ENCODE measurements around the gene STX18.

Gene STX18

DNA sequence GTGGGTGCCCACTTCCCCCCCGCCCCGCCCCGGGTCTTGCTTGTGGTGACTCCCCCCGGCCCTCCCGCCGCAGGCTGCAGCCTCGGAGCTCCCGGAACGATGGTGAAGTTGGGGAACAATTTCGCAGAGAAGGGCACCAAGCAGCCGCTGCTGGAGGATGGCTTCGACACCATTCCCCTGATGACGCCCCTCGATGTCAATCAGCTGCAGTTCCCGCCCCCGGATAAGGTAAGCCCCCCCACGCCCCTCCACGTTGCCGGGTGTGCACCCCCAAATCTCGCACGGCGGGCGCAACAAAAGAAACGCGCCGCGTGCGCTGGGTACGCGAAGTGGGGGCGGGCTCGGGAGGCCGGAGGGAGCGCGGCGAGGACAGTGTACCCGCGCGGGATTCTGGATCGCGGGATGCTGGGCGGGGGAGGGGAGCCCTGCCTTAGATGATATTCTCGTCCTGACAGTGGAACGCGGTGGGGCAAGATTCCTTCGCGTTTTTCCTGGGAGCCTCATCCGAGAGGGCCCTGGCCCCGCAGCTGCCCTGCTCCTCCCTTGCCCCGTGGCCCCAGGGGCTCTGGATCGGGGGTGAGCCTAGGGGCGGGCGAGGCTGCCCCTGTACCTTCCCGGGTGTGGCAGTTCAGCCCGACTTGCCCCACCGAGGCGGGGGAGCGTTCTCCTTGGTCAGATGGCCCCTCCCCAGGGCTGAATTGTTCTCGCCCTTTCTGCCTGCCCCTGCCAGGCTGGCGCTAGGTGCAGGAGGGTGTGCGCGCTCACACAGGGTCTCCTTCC is 154.1 kb downstream of the STX18 start:
- DNase-seq (ENCODE audit: extremely low read depth in 1 of 2, low read depth in 1 of 2), result no peak

- DNase-seq (ENCODE audit: extremely low read depth in 1 of 2, low read depth in 1 of 2), result peak in 1 of 2 donors; percentile 35
These were observed 155.0 kb downstream of the STX18 start, which contains the start of gene NSG1 for GRCh38 chr4:4386736-4387392. TSS of gene NSG1 (plus strand) at chr4:4387102. CDS start at chr4:4387630, 528 bp downstream.

- no peak for DNase-seq (ENCODE audit: extremely low read depth in 1 of 2, low read depth in 1 of 2)
These were observed 155.5 kb downstream of the STX18 start for GRCh38 chr4:4386296-4386735.

DNA sequence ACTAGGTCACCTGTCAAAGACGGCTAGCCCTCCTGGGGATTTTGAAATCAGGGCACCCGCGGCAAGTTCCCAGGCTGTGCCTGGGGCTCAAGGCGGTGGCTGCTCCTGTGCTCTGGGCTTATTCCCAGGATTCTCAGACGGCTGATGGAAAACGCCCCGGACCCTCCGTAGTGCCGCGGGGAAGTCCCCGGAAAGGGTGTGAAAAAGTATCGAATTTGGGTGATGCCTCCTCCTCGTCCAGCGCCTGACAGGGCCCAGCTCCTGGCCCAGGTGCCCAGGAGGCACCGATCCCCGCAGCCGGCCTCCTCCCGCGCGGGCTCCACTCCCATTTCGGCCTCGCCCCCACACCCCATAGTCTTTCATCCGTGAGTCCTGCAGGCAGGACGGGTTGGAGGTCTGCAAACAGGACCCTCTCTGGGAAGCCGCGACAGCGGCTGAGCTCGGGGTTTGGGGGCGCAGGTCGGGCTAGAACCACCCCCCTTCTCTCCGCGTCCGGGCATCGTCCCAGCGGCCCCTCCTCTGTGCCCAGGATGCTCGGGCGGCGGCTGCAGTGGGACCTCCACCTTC is 156.0 kb downstream of the STX18 start:
- no peak for DNase-seq (ENCODE audit: extremely low read depth in 1 of 2, low read depth in 1 of 2)

GRCh38 chr4:4384837-4385236 is 157.0 kb downstream of the STX18 start:
- DNase-seq (ENCODE audit: extremely low read depth in 1 of 2, low read depth in 1 of 2), result no peak

GRCh38 chr4:4383085-4383484 is 158.8 kb downstream of the STX18 start:
- DNase-seq (ENCODE audit: extremely low read depth in 1 of 2, low read depth in 1 of 2), result no peak

DNA sequence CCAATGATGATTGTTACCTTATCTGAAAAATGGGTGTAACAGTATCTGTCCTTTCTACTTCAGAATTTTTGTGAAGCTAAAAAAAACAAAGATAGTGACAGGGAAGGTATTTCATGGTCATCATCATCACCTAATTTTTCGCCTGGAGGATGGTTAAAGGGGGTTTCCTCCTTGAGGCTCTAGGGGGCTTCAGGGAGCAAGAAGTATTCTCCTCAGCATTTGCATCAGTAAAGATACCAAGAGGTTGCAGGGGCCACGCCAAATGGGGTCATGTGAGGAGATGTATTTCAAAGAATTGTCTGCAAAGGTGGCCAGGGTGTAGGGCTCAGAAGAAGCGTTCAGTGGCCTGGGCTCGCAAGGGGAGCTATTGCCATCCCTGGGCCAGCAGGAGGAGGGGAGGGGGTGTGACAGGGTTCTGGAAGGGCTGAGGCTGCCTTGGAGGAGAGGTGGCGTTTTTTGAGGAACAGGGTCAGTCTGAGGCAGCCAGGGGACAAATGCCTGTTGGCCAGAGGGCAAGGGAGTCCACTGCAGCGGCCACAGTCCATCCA is 162.2 kb downstream of the STX18 start:
- no peak for DNase-seq (ENCODE audit: extremely low read depth in 1 of 2, low read depth in 1 of 2)

- DNase-seq (ENCODE audit: extremely low read depth in 1 of 2, low read depth in 1 of 2), result no peak
These were observed 164.0 kb downstream of the STX18 start for GRCh38 chr4:4377732-4378460.

- no peak for DNase-seq (ENCODE audit: extremely low read depth in 1 of 2, low read depth in 1 of 2)
These were observed 164.7 kb downstream of the STX18 start for GRCh38 chr4:4377191-4377590.

DNA sequence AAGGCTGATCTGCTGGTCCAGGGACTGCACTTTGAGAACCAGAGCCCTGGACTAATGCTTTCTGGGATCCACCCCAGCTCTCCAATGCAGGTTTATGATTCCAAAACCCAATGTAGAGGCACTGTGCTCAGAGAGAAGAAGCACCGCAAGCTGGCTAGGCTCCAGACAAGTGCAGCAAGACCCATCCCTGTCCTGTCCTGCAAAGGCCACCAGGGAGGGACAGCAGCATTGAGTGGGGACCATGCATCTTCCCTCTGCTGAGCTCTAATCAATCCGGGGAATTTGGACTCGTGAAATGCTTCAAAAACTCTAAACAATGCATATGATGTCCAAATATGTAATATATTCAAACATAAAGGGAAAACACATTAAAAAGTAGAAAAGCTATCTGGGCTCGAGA is 165.8 kb downstream of the STX18 start:
- no peak for DNase-seq (ENCODE audit: extremely low read depth in 1 of 2, low read depth in 1 of 2)

GRCh38 chr4:4374388-4375098 is 167.3 kb downstream of the STX18 start:
- no peak for DNase-seq (ENCODE audit: extremely low read depth in 1 of 2, low read depth in 1 of 2)

Measured in activated CD8-positive, alpha-beta memory T cell treated with anti-CD3 and anti-CD28 coated beads for 1 hour (primary cell).